Measurements from ENCODE around the gene EFCAB6. TPM values are rescaled to one million over a fixed set of nuclear protein-coding genes. Genes with fewer than 3 reads are reported as not detected.

EFCAB6 gene
- total and polyA plus RNA-seq, 2 of the 4 experiments (the other 2 are of a cell fraction): 0.44 to 1.1 TPM

GRCh38 chr22:43625242-43625641 is 186.9 kb downstream of the EFCAB6 start:
- no peak overlapping the region for H3K27ac ChIP-seq (ENCODE audit: insufficient read depth, low read length)
- H2BK5ac ChIP-seq (ENCODE audit: low read depth, low read length, poor library complexity, severe bottlenecking): no peak overlapping the region
- no peak overlapping the region for H3K56ac ChIP-seq (ENCODE audit: extremely low read depth, insufficient read depth, low read length)
- no peaks in the 10 kb centered on the region; the same call in 1 of the 2 replicates for H3K27me3 ChIP-seq (ENCODE audit: control insufficient read depth, insufficient read depth, low read length)
- no TSS peak for BruUV-seq (replicated peaks)
- ATAC-seq (ENCODE audit: low read depth) (no peak), DNase-seq (no peak)
- no peak overlapping the region for H4K5ac ChIP-seq (ENCODE audit: low read depth, low read length)
- H2AFZ ChIP-seq (replicated peaks; ENCODE audit: low read length, poor library complexity): peak overlapping the region; percentile 43
- H2BK15ac ChIP-seq (ENCODE audit: low read depth, low read length): no peak overlapping the region
- H2AK9ac ChIP-seq (replicated peaks; ENCODE audit: low read depth, low read length, poor library complexity): no peak overlapping the region
- no peak overlapping the region for H2BK120ac ChIP-seq (ENCODE audit: low read depth, low read length)
- H2BK20ac ChIP-seq (ENCODE audit: low read depth, low read length): no peak overlapping the region
- no peak overlapping the region for H3K9ac ChIP-seq (ENCODE audit: low read depth, low read length)
- no peak overlapping the region for H3K14ac ChIP-seq (replicated peaks; ENCODE audit: low read depth, low read length)
- intact Hi-C loops (cut with micrococcal nuclease) (no loop called here), in situ Hi-C loops (cut with MboI; ENCODE audit: low sequenced_read_pairs) (no loop called here), dilution Hi-C loops (cut with HindIII; ENCODE audit: low sequenced_read_pairs, unreplicated experiment) (no loop called here)
- no peak overlapping the region for H2AK5ac ChIP-seq (ENCODE audit: low read depth, low read length)
- no peaks in the 10 kb centered on the region; the same call in 1 of the 2 replicates for H3K9me3 ChIP-seq (ENCODE audit: control insufficient read depth, insufficient read depth, low read length)
- no CpG with 5 or more reads among the region's 10 CpGs for WGBS, 2 experiments (ENCODE audit: extremely low coverage in 2 of 2, insufficient read length in 1 of 2)
- H4K8ac ChIP-seq (ENCODE audit: low read depth in 2 of 2, low read length in 2 of 2): no peak overlapping the region
- H3K4me1 ChIP-seq (ENCODE audit: control insufficient read depth, insufficient read depth, low read length): no peaks in the 10 kb centered on the region
- H3K4me2 ChIP-seq (ENCODE audit: low read depth, low read length): no peak overlapping the region
- no peaks in the 10 kb centered on the region for H3K36me3 ChIP-seq (ENCODE audit: control insufficient read depth, insufficient read depth, low read length)
- no peak overlapping the region for H3K23ac ChIP-seq (ENCODE audit: low read depth, low read length)
- H3K9me1 ChIP-seq (ENCODE audit: insufficient read depth, low read length): no peaks in the 10 kb centered on the region
- ChIA-PET CTCF (no interaction called here), POLR2A (ENCODE audit: unreplicated experiment) (no interaction called here)
- no peak overlapping the region for H3K18ac ChIP-seq (ENCODE audit: low read depth, low read length)
- no peak for TF ChIP-seq RCOR1 (IDR thresholded peaks at IDR 0.05; ENCODE audit: insufficient replicate concordance, low read length)
- TF ChIP-seq FOS (IDR thresholded peaks at IDR 0.05; ENCODE audit: low read depth, low read length): no peak
- TF ChIP-seq CEBPB (IDR thresholded peaks at IDR 0.05; ENCODE audit: low read depth, low read length): no peak
- no peak for TF ChIP-seq MXI1 (IDR thresholded peaks at IDR 0.05; ENCODE audit: borderline replicate concordance, low read depth, low read length)
- no peak overlapping the region for H4K91ac ChIP-seq (ENCODE audit: insufficient read depth, low read depth, low read length)
- no peak overlapping the region for H3K4ac ChIP-seq (ENCODE audit: low read depth, low read length)
- no peak overlapping the region for H3K4me3 ChIP-seq (ENCODE audit: insufficient read depth, low read depth, low read length)
- H3K79me1 ChIP-seq (ENCODE audit: low read depth in 1 of 2, low read length in 2 of 2): no peaks in the 10 kb centered on the region
- no peaks in the 10 kb centered on the region for H4K20me1 ChIP-seq (ENCODE audit: insufficient read depth, low read length)
